SU-DHL-6 (cell line): Measurements from ENCODE around the gene MYOM1.

ENCODE experiments used
- EZH2phosphoT487 ChIP-seq: fragments of 200-600 bp; sonication (generic), shearing (Covaris generic); conservative IDR thresholded peaks from 2 replicates; pipeline ENCODE4 v1.6.1; 2018; ENCODE audit warnings: mild to moderate bottlenecking, antibody characterized with exemption, low read length, moderate library complexity, mixed read lengths
- TF ChIP-seq, protein P1 (sequence below): fragments of 200-600 bp; sonication (generic); IDR thresholded peaks from one replicate; pipeline ENCODE4 v1.5.1; 2017; ENCODE audit warnings: antibody characterized with exemption, mild to moderate bottlenecking, low read length, moderate library complexity; ENCODE audit not compliant: insufficient read depth, poor library complexity, severe bottlenecking

- TF ChIP-seq, protein P1, sequence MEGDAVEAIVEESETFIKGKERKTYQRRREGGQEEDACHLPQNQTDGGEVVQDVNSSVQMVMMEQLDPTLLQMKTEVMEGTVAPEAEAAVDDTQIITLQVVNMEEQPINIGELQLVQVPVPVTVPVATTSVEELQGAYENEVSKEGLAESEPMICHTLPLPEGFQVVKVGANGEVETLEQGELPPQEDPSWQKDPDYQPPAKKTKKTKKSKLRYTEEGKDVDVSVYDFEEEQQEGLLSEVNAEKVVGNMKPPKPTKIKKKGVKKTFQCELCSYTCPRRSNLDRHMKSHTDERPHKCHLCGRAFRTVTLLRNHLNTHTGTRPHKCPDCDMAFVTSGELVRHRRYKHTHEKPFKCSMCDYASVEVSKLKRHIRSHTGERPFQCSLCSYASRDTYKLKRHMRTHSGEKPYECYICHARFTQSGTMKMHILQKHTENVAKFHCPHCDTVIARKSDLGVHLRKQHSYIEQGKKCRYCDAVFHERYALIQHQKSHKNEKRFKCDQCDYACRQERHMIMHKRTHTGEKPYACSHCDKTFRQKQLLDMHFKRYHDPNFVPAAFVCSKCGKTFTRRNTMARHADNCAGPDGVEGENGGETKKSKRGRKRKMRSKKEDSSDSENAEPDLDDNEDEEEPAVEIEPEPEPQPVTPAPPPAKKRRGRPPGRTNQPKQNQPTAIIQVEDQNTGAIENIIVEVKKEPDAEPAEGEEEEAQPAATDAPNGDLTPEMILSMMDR = no peak
- no peak for TF ChIP-seq EZH2phosphoT487
These were observed 177.9 kb downstream of the MYOM1 start for GRCh38 chr18:3041843-3042242.
